IPS-18c (cell line): Measurements from ENCODE around the gene MEIOB.

ENCODE experiments used
- H3K4me3 ChIP-seq: 2 replicates; pipeline ENCODE4 v1.7.0; 2013; ENCODE audit warnings: low read depth, mild to moderate bottlenecking, low read length, moderate library complexity; ENCODE audit not compliant: insufficient read depth
- H3K9me3 ChIP-seq: one replicate; pipeline ENCODE4 v1.6.1; 2013; ENCODE audit warnings: mild to moderate bottlenecking, low read length, moderate library complexity; ENCODE audit not compliant: control insufficient read depth, insufficient read depth

MEIOB gene

DNA sequence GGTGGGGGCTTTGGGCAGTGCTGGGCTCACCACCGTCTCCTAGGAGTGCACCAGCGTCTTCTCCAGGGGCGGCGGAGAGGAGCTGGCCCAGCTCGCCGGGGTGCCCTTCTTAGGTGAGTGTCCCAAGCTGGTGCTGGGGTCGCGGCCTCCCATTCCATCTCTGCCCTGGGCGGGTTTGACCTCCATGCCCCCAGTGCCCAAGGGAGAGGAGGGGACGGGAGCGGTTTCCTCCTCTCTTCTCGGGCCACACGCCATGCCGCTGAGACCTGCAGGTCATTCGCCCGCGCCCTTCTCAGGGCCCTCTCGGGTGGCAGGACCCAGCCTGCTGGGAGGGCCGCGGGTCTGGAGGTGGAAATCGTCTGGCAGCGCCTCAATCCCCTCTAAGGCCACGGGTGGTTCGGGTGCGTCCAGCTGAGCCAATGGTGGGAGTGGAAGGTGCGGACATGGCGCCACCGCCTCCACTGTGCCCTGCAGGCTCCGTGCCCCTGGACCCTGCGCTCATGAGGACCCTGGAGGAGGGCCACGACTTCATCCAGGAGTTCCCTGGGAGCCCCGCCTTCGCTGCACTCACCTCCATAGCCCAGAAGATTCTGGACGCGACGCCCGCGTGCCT, 83.8 kb downstream of the MEIOB start:
- H3K9me3 ChIP-seq: peaks cover under 1% of the 10 kb centered on the region
- H3K4me3 ChIP-seq: no peak overlapping the region

DNA sequence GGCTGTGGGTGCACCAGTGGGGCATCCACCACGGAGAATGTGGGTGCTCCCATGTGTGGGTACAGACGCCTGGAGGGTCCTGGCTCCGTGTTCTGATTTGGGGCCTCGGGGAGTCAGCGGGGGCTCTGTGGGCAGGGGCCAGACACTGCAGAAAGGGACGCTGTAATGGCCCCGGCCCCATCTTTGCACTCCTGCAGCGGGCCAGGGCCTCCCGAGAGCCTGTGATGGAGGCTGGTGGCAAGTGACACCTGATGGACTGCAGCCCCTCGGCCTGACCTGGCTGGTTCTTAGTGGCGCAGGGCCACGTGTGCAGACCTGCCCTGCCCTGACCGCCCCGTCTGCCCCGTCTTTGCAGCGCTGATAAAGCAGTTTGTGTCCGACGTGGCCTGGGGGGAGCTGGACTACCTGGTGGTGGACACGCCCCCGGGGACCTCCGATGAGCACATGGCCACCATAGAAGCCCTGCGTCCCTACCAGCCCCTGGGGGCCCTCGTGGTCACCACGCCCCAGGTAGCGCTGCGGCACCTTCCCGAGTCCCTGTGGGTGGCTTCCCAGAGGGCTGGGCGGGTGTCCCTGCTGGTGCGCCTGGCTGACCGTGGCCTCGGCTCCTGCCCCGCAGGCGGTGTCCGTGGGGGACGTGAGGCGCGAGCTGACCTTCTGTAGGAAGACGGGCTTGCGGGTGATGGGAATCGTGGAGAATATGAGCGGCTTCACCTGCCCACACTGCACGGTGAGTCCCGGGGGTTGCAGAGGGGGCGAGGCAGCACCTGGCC, 84.5 kb downstream of the MEIOB start:
- no peak overlapping the region for H3K4me3 ChIP-seq
- peaks cover 4% of the 10 kb centered on the region for H3K9me3 ChIP-seq

DNA sequence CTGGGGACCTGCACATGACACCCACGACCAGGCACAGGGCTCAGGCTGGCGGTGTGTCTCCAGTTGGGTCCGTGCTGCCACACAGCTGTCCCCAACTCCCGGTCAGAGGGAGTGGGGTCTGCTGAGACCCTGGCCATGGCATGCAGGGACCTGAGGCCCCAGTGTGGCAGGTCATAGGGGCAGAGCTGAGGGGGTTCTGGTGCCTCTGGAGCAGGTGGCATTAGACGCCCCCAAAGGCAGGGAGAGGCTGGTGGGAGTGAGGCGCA, 85.0 kb downstream of the MEIOB start:
- H3K4me3 ChIP-seq: no peak overlapping the region
- peaks cover 4% of the 10 kb centered on the region for H3K9me3 ChIP-seq

DNA sequence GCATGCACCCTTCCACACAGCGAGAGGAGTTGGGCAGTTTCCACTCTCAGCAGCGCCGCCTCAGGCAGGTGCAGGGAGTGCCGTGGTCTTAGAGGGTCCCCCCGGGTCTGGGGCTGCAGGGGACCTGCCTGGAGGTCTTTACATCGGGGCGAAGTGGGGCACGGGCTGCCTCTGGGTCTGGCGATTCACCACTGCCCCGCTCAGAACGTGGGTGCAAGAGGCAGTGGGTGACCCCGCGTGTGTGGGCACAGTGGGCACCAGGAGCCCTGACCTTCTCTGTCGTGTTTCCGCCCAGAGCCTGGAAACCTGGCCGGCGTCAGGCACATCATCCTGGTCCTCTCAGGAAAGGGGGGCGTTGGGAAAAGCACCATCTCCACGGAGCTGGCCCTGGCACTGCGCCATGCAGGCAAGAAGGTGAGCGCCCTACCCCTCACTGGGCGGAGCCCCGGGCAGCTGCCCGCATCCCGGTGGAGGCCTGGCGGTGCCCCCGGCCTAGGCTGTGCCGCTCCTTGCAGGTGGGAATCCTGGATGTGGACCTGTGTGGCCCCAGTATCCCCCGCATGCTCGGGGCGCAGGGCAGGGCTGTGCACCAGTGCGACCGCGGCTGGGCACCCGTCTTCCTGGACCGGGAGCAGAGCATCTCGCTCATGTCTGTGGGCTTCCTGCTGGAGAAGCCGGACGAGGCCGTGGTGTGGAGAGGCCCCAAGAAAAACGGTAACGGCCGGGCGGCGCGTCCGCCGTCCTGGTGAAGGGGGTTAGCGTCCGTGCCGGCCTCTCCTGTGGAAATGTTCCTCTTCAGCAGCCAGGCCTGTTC, 85.5 kb downstream of the MEIOB start:
- Histone ChIP-seq H3K9me3 (peaks cover 4% of the 10 kb centered on the region), H3K4me3 (no peak overlapping the region)

DNA sequence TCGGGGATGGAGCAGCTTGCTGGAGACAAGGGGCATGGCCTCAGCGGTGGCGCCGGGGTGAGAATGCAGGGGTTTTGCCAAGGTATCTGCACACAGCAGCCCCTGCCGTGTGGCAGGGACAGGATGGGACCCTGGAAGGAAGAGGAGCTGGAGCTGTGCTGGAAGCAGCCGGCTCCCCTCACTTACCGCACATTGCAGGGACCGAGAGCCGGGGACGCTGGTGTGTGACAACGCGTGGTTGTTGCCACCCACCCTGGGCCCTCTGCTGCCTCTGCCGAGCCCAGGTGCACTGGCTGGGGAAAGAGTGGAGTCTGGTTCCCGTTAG, 86.2 kb downstream of the MEIOB start:
- H3K4me3 ChIP-seq: no peak overlapping the region
- peaks cover 4% of the 10 kb centered on the region for H3K9me3 ChIP-seq

DNA sequence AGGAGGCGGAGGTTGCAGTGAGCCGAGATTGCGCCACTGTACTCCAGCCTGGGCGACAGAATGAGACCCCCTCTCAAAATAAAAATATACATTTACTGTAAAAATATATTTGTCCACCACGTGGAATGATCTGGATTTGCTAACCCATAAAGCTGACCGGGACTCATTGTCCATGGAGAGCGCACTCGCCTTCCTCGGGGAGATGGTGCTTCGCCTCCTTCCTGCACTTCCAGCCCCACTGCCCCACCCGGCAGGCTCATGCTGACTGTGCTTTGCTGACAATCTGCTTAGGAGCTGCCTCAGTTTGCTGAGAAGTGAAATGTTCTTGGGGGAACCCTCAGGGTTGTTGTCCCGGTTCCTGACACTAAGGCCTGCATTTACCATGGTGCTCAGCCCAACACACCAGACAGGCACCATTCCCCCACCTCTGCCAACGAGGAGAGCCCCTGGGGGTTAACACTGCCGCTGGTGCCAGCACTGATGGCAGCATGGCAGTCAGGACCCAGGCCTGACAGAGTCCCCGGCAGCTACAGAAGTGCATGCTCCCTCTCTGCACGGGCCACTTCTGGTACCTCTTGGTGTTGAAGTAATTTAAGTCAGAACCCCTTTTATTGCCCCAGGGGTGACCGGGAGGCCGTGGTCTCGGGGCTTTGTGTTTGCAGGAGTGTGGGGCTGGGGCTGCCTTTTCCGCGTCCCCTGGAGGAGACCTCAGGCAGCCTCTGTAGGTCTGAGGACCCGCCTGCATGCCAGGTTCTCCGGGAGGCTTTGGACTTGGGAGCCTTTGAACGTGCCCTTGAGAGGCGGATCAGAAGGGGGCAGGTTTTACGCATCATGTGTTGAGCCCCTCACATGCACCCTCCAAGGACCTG, 86.8 kb downstream of the MEIOB start:
- Histone ChIP-seq H3K9me3 (peaks cover 4% of the 10 kb centered on the region), H3K4me3 (no peak overlapping the region)
